GM12872 (cell line): ENCODE results near the gene COL6A3.

Source experiments
- TF ChIP-seq, protein P1 (sequence below): IDR thresholded peaks from 3 replicates; pipeline ENCODE4 v1.5.1; 2011; ENCODE audit warnings: low read depth, mild to moderate bottlenecking, low read length, moderate library complexity; ENCODE audit not compliant: insufficient read depth

Gene COL6A3

GRCh38 chr2:237440819-237441281 lies 26.9 kb upstream of the COL6A3 start:
- TF ChIP-seq, protein P1, sequence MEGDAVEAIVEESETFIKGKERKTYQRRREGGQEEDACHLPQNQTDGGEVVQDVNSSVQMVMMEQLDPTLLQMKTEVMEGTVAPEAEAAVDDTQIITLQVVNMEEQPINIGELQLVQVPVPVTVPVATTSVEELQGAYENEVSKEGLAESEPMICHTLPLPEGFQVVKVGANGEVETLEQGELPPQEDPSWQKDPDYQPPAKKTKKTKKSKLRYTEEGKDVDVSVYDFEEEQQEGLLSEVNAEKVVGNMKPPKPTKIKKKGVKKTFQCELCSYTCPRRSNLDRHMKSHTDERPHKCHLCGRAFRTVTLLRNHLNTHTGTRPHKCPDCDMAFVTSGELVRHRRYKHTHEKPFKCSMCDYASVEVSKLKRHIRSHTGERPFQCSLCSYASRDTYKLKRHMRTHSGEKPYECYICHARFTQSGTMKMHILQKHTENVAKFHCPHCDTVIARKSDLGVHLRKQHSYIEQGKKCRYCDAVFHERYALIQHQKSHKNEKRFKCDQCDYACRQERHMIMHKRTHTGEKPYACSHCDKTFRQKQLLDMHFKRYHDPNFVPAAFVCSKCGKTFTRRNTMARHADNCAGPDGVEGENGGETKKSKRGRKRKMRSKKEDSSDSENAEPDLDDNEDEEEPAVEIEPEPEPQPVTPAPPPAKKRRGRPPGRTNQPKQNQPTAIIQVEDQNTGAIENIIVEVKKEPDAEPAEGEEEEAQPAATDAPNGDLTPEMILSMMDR: no peak

DNA sequence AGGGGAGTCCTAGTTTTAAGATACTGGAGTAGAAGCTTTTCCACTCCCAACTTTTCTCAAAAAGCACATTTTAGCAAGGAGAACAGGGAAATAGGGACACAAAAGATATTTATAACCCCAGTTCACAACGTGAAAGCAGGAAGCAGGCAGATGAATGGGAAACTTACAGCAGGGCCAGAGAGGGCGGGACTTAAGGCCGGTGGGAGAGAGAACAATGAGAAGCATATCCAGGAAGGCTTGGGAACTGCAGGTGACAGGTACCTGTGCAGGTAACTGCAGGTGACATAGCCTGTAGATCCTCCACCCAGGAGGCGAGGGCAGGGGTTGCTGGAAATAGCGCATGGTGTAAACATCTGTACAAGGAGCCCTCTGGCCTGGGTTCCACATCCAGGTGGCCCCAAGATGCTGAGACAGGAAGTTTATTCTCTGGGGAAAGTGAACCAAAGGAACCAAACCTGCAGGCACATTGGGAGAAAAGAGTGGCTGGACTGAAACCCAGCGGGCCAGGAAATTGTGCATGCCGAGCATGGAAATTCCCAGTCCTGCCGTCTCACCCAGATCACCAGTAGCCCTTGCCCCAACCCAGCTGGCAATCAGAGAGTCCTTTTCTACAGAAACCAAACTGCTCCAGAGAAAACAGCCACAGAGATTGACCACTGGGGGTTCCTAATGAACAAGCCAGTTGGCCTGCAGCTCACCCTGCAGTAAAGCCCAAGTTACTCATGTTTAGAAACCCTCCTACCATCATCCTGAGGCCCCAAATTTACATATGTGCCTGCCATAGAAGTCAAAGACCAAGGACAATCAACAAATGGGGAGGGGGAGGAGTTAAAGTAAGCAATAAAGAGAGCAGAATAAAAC lies 24.3 kb upstream of the COL6A3 start:
- TF ChIP-seq, protein P1: no peak

GRCh38 chr2:237437566-237437965 lies 23.6 kb upstream of the COL6A3 start:
- TF ChIP-seq, protein P1: no peak

DNA sequence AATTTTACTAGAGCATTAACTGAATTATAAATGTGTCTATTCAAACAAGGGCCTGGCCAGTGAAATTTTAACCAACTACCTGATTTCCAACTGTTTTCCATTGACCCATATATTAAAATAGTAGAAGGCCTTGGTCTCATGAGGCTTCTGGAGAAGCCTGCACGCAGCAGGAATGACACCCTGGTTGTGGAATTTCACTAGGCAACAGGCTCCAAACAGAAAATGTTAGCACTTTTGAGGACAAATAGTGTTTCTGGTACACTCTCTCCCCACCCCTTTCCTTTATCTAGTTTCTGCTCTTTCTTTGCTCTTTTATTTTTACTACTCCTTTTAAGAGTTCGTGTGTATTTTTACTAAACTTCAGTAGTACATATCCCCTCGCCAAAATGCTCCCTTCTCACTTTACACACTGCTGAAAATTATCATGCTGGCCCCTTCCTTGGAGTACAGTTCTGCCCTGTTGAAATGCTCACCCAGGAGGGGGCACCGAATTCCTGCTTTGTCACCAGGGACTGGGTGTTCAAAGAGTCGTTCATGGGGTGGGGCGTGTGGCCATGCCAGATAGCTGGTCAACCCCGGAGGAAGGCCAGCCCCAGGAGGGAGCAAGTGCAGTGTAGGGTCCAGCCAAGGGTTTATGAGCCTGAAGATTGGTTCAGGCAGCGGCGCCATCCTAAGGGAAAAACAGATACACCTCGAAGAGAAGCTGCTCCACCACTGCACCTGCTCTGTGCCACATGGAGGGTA lies 22.1 kb upstream of the COL6A3 start:
- TF ChIP-seq, protein P1: no peak

- TF ChIP-seq, protein P1: no peak
These were observed 20.9 kb upstream of the COL6A3 start for GRCh38 chr2:237434866-237435311.

DNA sequence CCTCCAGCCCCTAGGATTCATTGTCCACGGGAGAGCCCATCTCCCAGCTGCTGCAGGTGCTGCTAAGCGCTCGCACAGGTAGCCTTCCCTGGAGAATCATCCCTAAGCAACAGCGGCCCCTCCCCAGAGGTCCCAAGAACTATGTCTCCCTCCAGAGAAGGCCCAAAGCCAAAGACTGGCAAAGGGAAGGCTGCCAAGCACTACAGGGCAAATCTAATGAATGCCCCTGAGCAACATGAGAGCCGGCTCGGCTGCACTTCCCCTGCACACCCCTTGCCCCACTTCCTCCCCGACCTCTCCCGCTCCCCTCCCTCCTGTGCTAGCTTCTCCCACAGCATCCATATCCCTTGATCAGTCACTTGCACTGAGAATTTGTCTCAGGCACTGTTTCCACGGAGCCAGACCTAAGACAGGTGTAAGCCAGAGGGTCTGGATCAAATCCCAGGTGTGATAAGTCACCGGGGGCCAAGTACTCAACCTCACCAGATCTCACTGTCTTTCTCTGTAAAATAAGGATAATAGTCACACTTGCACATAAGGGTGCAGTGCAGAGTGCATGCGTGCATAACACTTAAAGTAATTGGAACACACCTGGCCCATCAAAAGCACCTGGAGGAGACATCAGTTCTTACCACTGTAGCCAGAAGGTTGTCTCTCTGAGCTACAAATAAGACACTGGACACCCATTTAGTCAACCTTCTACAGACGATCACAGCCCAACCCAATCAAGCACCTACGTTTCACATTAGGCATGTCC lies 20.1 kb upstream of the COL6A3 start:
- TF ChIP-seq, protein P1: no peak
